GM21423 (cell line): Measurements from ENCODE around the gene APOE.
"Not testable (repeated sequence)": the region's sequence is repeated elsewhere in the genome, so short reads cannot be mapped to it uniquely, and the experiment has no call there.

Source experiments
- ATAC-seq: cut with Tn5 transposase; IDR thresholded peaks from one replicate; pipeline ENCODE4 v1.9.1; 2021; ENCODE audit warnings: mild to moderate bottlenecking, moderate library complexity; ENCODE audit not compliant: unreplicated experiment

APOE gene

DNA sequence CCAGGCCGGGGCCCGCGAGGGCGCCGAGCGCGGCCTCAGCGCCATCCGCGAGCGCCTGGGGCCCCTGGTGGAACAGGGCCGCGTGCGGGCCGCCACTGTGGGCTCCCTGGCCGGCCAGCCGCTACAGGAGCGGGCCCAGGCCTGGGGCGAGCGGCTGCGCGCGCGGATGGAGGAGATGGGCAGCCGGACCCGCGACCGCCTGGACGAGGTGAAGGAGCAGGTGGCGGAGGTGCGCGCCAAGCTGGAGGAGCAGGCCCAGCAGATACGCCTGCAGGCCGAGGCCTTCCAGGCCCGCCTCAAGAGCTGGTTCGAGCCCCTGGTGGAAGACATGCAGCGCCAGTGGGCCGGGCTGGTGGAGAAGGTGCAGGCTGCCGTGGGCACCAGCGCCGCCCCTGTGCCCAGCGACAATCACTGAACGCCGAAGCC is 3.3 kb downstream of the APOE start:
- no peak for ATAC-seq

DNA sequence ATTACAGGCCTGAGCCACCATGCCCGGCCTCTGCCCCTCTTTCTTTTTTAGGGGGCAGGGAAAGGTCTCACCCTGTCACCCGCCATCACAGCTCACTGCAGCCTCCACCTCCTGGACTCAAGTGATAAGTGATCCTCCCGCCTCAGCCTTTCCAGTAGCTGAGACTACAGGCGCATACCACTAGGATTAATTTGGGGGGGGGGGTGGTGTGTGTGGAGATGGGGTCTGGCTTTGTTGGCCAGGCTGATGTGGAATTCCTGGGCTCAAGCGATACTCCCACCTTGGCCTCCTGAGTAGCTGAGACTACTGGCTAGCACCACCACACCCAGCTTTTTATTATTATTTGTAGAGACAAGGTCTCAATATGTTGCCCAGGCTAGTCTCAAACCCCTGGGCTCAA is 4.2 kb downstream of the APOE start:
- ATAC-seq: no peak

GRCh38 chr19:44911896-44912295 is 6.3 kb downstream of the APOE start:
- ATAC-seq: not testable (repeated sequence)

DNA sequence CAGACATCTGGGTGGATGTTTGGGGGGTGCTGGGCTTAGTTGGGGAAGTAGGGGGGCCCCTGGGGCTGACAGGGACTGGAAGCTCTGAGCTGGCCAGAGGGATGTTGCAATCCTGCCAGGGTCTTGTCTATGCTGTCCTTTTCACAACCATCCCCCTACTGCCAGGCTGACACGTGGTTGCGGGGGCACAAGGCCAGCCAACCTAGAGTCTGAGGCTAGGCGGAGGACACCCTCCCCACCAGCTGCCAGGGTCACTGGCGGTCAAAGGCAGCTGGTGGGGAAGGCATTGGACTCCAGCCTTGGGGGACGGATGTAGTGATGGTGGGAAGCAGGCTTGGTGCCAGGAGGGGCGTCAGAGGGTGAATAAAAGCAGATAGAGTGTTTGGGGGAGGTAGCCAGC is 7.3 kb downstream of the APOE start:
- no peak for ATAC-seq

GRCh38 chr19:44913512-44914432 is 8.2 kb downstream of the APOE start:
- ATAC-seq: not testable (repeated sequence)

GRCh38 chr19:44914433-44915206 is 9.0 kb downstream of the APOE start, which contains the start of gene APOC1:
APOC1 (plus strand) TSS chr19:44914608; CDS start chr19:44914892, 284 bp downstream.
- ATAC-seq: peak; percentile 88

- no peak for ATAC-seq
Observed at GRCh38 chr19:44924243-44924725, 18.7 kb downstream of the APOE start.

DNA sequence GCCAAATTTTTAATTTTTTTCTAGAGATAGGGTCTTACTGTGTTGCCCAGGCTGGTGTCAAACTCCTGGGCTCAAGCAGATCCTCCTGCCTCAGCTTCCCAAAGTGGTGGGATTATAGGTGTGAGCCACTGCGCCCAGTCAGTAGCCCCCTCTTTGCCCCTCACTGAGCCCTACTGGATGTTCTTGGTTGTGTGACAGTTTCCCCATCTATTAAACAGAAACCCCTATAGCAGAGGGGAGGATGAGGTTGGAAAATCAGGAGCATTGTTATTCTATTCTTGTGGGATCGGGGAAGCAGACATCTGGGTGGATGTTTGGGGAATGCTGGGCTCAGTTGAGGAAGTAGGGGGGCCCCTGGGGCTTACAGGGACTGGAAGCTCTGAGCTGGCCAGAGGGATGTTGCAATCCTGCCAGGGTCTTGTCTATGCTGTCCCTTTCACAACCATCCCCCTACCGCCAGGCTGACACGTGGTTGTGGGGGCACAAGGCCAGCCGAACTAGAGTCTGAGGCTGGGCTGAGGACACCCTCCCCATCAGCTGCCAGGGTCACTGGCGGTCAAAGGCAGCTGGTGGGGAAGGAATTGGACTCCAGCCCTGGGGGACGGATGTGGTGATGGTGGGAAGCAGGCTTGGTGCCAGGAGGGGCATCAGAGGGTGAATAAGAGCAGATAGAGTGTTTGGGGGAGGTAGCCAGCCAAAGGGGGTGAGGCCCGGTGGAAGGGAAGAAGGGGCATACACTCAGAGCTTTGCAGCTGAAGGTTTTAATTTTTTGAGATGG is 19.7 kb downstream of the APOE start:
- no peak for ATAC-seq

DNA sequence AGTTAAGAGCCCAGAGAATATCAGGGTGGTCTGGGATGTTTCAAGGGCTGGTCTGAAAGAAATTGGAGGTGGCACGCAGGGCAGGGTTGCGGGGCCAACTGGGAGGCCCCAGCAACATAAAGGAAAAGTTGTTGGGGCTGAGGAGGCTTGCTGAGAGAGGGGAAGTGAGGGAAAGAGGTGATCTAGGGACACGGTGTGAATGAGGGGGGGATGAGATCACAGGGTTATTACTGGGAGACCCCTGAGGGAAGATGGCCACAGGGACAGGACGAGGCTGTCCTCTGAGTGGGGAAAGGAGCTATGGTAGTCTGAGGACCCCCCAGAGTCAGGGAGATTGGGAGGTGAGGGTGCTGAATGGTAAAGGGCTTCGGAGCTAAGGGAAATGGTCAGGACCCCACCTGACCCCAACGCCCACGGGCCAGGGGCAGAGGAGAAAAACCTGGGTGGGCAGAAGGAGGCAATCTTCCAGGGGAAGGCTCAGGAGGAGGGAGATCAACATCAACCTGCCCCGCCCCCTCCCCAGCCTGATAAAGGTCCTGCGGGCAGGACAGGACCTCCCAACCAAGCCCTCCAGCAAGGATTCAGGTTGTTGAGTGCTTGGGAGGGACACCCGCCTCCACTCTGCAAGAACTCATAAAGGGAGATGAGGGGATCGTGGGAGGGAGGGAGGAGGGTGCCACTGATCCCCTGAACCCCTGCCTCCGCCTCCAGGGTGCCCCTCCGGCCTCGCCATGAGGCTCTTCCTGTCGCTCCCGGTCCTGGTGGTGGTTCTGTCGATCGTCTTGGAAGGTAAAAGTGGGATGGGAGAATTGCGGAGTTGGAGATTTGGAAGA is 20.9 kb downstream of the APOE start:
- ATAC-seq: not testable (repeated sequence)

DNA sequence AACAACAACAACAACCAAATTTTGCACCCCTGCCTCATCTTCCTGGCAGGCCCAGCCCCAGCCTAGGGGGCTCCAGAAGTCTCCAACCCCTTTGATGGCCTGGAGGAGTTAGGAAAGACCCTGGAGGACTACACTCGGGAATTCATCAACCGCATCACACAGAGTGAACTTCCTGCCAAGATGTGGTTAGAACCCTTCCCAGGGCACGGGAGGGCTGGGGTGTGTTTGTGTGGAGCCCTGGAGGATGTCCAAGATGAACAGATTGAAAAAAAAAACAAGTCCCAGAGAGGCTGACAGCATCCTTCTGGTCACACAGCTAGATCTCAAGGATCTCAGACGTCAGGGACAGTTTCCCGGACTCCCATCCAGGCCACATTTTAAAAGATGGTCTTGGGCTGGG is 22.1 kb downstream of the APOE start:
- no peak for ATAC-seq

- no peak for ATAC-seq
Observed at GRCh38 chr19:44930088-44930487, 24.5 kb downstream of the APOE start.

DNA sequence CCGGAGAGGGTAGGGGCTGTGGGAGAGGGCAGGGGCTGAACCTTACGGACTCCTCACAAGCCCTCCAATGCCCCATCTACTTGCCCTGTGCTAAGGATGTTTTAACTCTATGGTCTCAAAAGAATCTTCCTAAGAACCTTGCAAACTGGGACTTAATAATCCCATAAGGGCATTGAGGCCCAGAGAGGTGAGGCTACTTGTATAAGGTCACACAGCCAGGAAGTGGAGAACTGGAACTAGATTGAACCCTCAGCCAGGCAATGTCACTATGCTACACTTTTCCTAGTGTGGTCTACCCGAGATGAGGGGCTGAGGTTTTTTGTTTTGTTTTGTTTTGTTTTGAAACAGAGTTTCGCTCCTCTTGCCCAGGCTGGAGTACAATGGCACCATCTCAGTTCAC is 25.9 kb downstream of the APOE start:
- ATAC-seq: no peak

GRCh38 chr19:44939668-44940067 is 34.1 kb downstream of the APOE start:
- no peak for ATAC-seq

DNA sequence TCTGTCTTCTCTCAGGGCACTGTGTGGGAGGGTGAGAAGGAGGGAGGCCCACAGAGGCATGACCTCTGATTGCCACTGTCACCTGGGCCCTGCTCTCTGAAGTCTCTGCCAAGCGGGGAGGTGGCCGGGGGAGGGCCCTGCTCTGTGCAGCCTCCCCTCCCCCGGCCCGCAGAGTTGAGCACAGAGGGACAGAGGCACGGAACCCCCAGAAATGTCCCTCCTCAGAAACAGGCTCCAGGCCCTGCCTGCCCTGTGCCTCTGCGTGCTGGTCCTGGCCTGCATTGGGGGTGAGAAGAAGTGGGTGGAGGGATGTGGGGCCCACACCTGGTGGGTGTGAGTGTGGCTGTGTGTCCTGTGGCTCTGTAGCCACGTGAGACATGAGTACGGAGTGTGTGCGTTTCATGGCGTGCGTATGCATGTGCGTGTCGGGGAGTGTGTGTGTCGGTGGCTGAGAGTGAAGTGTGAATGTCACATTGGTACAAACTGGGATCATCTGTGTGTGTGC is 36.5 kb downstream of the APOE start, which contains the start of gene APOC4:
TSS of gene APOC4 (plus strand) at position 171 of the 505 bp plus-strand sequence. CDS start at position 212, 41 bp downstream.
- no peak for ATAC-seq

DNA sequence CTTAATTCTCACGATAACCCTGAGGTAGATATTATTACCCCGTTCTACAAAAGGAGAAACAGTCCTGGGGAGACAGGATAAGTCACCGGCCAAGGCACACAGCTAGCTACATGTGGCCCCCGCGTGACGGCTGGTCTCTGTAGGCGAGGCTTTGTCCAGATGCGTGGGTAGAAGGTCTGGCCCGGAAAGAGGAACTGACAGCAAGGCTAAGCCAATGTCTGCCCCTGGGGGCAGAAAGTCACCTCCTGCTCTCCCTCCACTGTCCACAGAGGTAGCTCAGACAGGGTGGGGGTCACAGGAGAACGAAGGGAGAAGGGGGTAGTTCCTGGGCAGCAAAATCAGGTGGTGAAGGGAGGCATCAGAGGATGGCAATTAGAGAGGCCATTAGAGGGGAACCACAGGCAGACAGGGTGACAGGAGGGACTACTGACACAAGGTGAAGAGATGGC is 38.2 kb downstream of the APOE start:
- no peak for ATAC-seq

- ATAC-seq: no peak
Observed at GRCh38 chr19:44947041-44947581, 41.5 kb downstream of the APOE start.

DNA sequence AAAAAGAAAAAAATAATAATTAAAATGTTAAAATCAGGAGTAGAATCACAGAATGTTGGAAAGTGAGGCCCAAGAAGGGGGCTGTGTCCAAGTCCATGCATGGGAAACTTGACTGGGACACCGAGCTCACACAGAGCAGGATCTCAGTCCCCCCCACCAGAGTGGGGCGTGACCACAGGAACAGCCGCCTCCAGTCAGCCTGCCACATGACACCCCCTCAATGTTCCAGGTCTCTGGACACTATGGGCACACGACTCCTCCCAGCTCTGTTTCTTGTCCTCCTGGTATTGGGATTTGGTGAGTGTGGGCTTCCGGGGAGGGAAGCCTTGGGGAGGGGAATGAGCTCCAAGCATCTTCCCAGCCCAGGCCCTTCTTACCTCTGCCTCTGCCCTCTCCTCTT is 42.6 kb downstream of the APOE start:
- no peak for ATAC-seq

GRCh38 chr19:44948763-44949374 is 43.3 kb downstream of the APOE start:
- ATAC-seq: no peak

DNA sequence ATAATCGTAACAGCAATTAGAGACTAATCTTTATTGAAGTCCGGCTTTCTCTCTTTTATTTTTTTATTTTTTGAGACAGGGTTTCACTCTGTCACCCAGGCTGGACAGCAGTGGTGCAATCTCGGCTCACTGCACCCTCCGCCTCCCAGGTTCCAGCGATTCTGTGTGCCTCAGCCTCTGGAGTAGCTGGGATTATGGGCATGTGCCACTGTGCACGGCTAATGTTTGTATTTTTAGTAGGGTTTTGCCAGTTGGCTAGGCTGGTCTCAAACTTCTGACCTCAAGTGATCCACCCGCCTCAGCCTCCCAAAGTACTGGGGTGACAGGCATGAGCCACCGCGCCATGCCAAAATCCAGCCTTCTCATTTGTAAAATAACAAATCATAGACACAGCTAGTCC is 44.0 kb downstream of the APOE start:
- no peak for ATAC-seq
